Mammary epithelial cell (primary cell): ENCODE results near the gene CCDC112.

Experiments
- CTCF ChIP-seq, 2 donors: IDR thresholded peaks in 1 of 2; conservative IDR thresholded peaks in 1 of 2; 2 replicates each; pipeline ENCODE4 v1.5.1; 2011 to 2012; ENCODE audit warnings: inconsistent platforms in 2 of 2, low read length in 2 of 2, mild to moderate bottlenecking in 2 of 2, control low read depth in 1 of 2, low read depth in 1 of 2; ENCODE audit not compliant: insufficient read depth in 1 of 2; ENCODE audit errors: extremely low read depth in 1 of 2
- EZH2 ChIP-seq: IDR thresholded peaks from 2 replicates; pipeline ENCODE4 v1.6.1; 2012; ENCODE audit warnings: low read length, inconsistent platforms, borderline replicate concordance

- TF ChIP-seq CTCF (conservative IDR thresholded peaks at IDR 0.05 in 1 of 2, IDR thresholded peaks at IDR 0.05 in 1 of 2; ENCODE audit: extremely low read depth in 1 of 2, insufficient read depth in 1 of 2, low read depth in 1 of 2, low read length in 2 of 2): no peak
- no peak for TF ChIP-seq EZH2
These were observed 33.4 kb downstream of the CCDC112 start for GRCh38 chr5:115263078-115263380.
